SJSA1 (cell line): ENCODE measurements around the gene DMKN. TPM values are rescaled to one million over a fixed set of nuclear protein-coding genes. Genes with fewer than 3 reads are reported as not detected.

Experiments
- DNase-seq, 2 experiments: peaks; one replicate each; pipeline ENCODE4 v3.0.0-alpha.2; 2015 to 2020; ENCODE audit warnings: low spot score in 2 of 2, low read depth in 1 of 2
- H3K27ac ChIP-seq: fragments of 250-450 bp; sonication (Bioruptor Pico); 2 replicates; pipeline ENCODE4 v1.5.1; 2020; ENCODE audit warnings: mild to moderate bottlenecking, moderate library complexity
- H3K27me3 ChIP-seq: fragments of 250-450 bp; sonication (Bioruptor Pico); replicated peaks from 2 replicates; pipeline ENCODE4 v1.5.1; 2020; ENCODE audit warnings: mild to moderate bottlenecking, moderate library complexity
- H3K36me3 ChIP-seq: fragments of 250-450 bp; sonication (Bioruptor Pico); 2 replicates; pipeline ENCODE4 v1.5.1; 2020; ENCODE audit warnings: mild to moderate bottlenecking
- H3K4me1 ChIP-seq: fragments of 250-450 bp; sonication (Bioruptor Pico); replicated peaks from 2 replicates; pipeline ENCODE4 v1.6.1; 2021; ENCODE audit warnings: mild to moderate bottlenecking
- H3K4me3 ChIP-seq: fragments of 250-450 bp; sonication (Bioruptor Pico); 2 replicates; pipeline ENCODE4 v1.5.1; 2020; ENCODE audit warnings: mild to moderate bottlenecking
- H3K9me3 ChIP-seq: fragments of 250-450 bp; sonication (Bioruptor Pico); replicated peaks from 2 replicates; pipeline ENCODE4 v1.5.1; 2020; ENCODE audit warnings: mild to moderate bottlenecking
- total RNA-seq: library from RNA; depleted of rRNA; stranded (reverse); fragments of >200 nt; shearing (Covaris generic); gene quantifications from 2 replicates; pipeline ENCODE4 v1.2.3, GENCODE V29; 2014

DMKN gene
- total RNA-seq, 1 experiment from 2014 or later: not detected

GRCh38 chr19:35524181-35524837 is 10.9 kb upstream of the DMKN start:
- H3K27me3 ChIP-seq: peaks cover 18% of the 10 kb centered on the region; the same call in 1 of the 2 replicates
- no peaks in the 10 kb centered on the region for H3K36me3 ChIP-seq
- H3K9me3 ChIP-seq: no peaks in the 10 kb centered on the region
- H3K27ac ChIP-seq: no peak overlapping the region
- H3K4me1 ChIP-seq: peaks cover 2% of the 10 kb centered on the region
- no peak overlapping the region for H3K4me3 ChIP-seq
- DNase-seq: no peak

GRCh38 chr19:35522745-35523327 is 9.4 kb upstream of the DMKN start:
- H3K27ac ChIP-seq: no peak overlapping the region
- DNase-seq: no peak
- H3K36me3 ChIP-seq: no peaks in the 10 kb centered on the region
- no peak overlapping the region for H3K4me3 ChIP-seq
- peaks cover 17% of the 10 kb centered on the region for H3K4me1 ChIP-seq
- H3K27me3 ChIP-seq: peaks cover 5% of the 10 kb centered on the region; the same call in 1 of the 2 replicates
- no peaks in the 10 kb centered on the region for H3K9me3 ChIP-seq

- peaks cover 18% of the 10 kb centered on the region for H3K4me1 ChIP-seq
- peaks cover 5% of the 10 kb centered on the region; the same call in 1 of the 2 replicates for H3K27me3 ChIP-seq
- no peaks in the 10 kb centered on the region for H3K9me3 ChIP-seq
- DNase-seq: no peak
- H3K36me3 ChIP-seq: no peaks in the 10 kb centered on the region
- H3K27ac ChIP-seq: no peak overlapping the region
- H3K4me3 ChIP-seq: no peak overlapping the region
Observed at GRCh38 chr19:35521124-35521743, 7.8 kb upstream of the DMKN start.

GRCh38 chr19:35519291-35519690 is 5.8 kb upstream of the DMKN start:
- Histone ChIP-seq H3K9me3 (no peaks in the 10 kb centered on the region), H3K27ac (no peak overlapping the region), H3K4me1 (peaks cover 18% of the 10 kb centered on the region), H3K4me3 (no peak overlapping the region), H3K27me3 (no peaks in the 10 kb centered on the region; the same call in 1 of the 2 replicates), H3K36me3 (no peaks in the 10 kb centered on the region)
- peak in 1 of 2 experiments; percentile 18 for DNase-seq

GRCh38 chr19:35518313-35518712 is 4.9 kb upstream of the DMKN start:
- no peak overlapping the region for H3K4me3 ChIP-seq
- H3K9me3 ChIP-seq: no peaks in the 10 kb centered on the region
- peaks cover 18% of the 10 kb centered on the region for H3K4me1 ChIP-seq
- H3K36me3 ChIP-seq: no peaks in the 10 kb centered on the region
- peak overlapping the region; percentile 37 for H3K27ac ChIP-seq
- H3K27me3 ChIP-seq: peaks cover 3% of the 10 kb centered on the region; the same call in 1 of the 2 replicates
- peak; percentile 52 to 73 for DNase-seq

- no peak overlapping the region for H3K27ac ChIP-seq
- H3K27me3 ChIP-seq: peaks cover 6% of the 10 kb centered on the region
- no peaks in the 10 kb centered on the region for H3K36me3 ChIP-seq
- no peak overlapping the region for H3K4me3 ChIP-seq
- no peaks in the 10 kb centered on the region for H3K9me3 ChIP-seq
- peaks cover 18% of the 10 kb centered on the region for H3K4me1 ChIP-seq
- DNase-seq: no peak
Observed at GRCh38 chr19:35517342-35517741, 3.9 kb upstream of the DMKN start.

GRCh38 chr19:35516310-35516709 is 2.9 kb upstream of the DMKN start:
- no peak for DNase-seq
- Histone ChIP-seq H3K4me1 (peaks cover 18% of the 10 kb centered on the region), H3K9me3 (no peaks in the 10 kb centered on the region), H3K4me3 (no peak overlapping the region), H3K27me3 (peaks cover 12% of the 10 kb centered on the region), H3K36me3 (no peaks in the 10 kb centered on the region), H3K27ac (no peak overlapping the region)

- Histone ChIP-seq H3K9me3 (0 out of 2 replicates have a peak, but pooled peaks cover 3% of the 10 kb centered on the region), H3K27ac (no peak overlapping the region), H3K27me3 (peaks cover 31% of the 10 kb centered on the region), H3K4me1 (peaks cover 21% of the 10 kb centered on the region), H3K36me3 (no peaks in the 10 kb centered on the region), H3K4me3 (no peak overlapping the region)
- DNase-seq: no peak
Observed at GRCh38 chr19:35514282-35514809, 897 bp upstream of the DMKN start.

GRCh38 chr19:35512831-35513627 is 420 bp downstream of the DMKN start:
- H3K36me3 ChIP-seq: no peaks in the 10 kb centered on the region
- no peak overlapping the region for H3K27ac ChIP-seq
- no peak for DNase-seq
- no peak overlapping the region for H3K4me3 ChIP-seq
- H3K27me3 ChIP-seq: peaks cover 44% of the 10 kb centered on the region
- peaks cover 8% of the 10 kb centered on the region for H3K4me1 ChIP-seq
- 0 out of 2 replicates have a peak, but pooled peaks cover 3% of the 10 kb centered on the region for H3K9me3 ChIP-seq

GRCh38 chr19:35511337-35511736 is 2.1 kb downstream of the DMKN start:
- peaks cover 61% of the 10 kb centered on the region for H3K27me3 ChIP-seq
- H3K27ac ChIP-seq: no peak overlapping the region
- H3K36me3 ChIP-seq: no peaks in the 10 kb centered on the region
- peaks cover 4% of the 10 kb centered on the region for H3K4me1 ChIP-seq
- 0 out of 2 replicates have a peak, but pooled peaks cover 3% of the 10 kb centered on the region for H3K9me3 ChIP-seq
- no peak overlapping the region for H3K4me3 ChIP-seq
- no peak for DNase-seq

GRCh38 chr19:35510626-35510964 is 2.9 kb downstream of the DMKN start:
- DNase-seq: no peak
- Histone ChIP-seq H3K27me3 (peaks cover 69% of the 10 kb centered on the region), H3K4me1 (peaks cover 4% of the 10 kb centered on the region), H3K9me3 (0 out of 2 replicates have a peak, but pooled peaks cover 3% of the 10 kb centered on the region), H3K27ac (no peak overlapping the region), H3K4me3 (no peak overlapping the region), H3K36me3 (no peaks in the 10 kb centered on the region)

GRCh38 chr19:35509861-35510625 is 3.4 kb downstream of the DMKN start:
- H3K27me3 ChIP-seq: peaks cover 72% of the 10 kb centered on the region
- H3K36me3 ChIP-seq: no peaks in the 10 kb centered on the region
- H3K4me1 ChIP-seq: peaks cover 4% of the 10 kb centered on the region
- 0 out of 2 replicates have a peak, but pooled peaks cover 3% of the 10 kb centered on the region for H3K9me3 ChIP-seq
- H3K4me3 ChIP-seq: no peak overlapping the region
- DNase-seq: peak; percentile 59 to 70
- no peak overlapping the region for H3K27ac ChIP-seq
